ENCODE measurements around the gene CD8B2.

Gene CD8B2

DNA sequence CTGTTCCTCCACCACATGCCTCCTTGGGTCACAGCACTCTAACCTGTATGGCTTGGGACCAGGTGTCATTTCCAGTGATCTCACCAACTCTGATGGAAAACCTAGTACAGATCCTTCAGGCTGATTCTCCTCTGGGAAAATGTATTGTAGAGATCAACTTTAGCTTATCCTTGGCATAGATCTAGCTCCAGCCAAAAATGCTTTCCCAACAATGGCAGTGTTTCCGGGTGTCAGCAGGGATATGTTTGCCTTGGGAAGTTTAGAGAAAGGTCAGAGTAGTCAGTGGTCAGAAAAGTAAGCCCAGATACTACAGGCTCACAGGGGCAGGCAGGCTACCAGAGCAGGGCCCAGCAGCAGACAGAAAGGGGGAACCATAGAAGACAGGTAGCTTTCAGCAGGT lies 73.6 kb downstream of the CD8B2 start:
- Histone ChIP-seq H3F3A (ENCODE audit: insufficient read depth, low read length) (peaks cover 8% of the 10 kb centered on the region), H3K9ac (ENCODE audit: low read length) (no peak overlapping the region), H3K79me2 (ENCODE audit: low read length) (no peaks in the 10 kb centered on the region), H3K9me2 (replicated peaks; ENCODE audit: insufficient read depth, low read length) (no peaks in the 10 kb centered on the region), H3K4me1 (ENCODE audit: low read length) (peaks cover 18% of the 10 kb centered on the region), H2AFZ (ENCODE audit: low read length) (no peak overlapping the region), H4K20me1 (ENCODE audit: insufficient read depth, low read length) (no peaks in the 10 kb centered on the region), H3K27ac (ENCODE audit: low read length) (no peak overlapping the region), H3K4me3 (ENCODE audit: low read length) (no peak overlapping the region), H3K4me2 (ENCODE audit: low read depth, low read length) (no peak overlapping the region), H3K36me3 (replicated peaks; ENCODE audit: insufficient read depth, low read length) (no peaks in the 10 kb centered on the region), H3K9me3 (replicated peaks; ENCODE audit: insufficient read depth, low read length) (no peaks in the 10 kb centered on the region), H3K27me3 (replicated peaks; ENCODE audit: insufficient read depth, low read length) (no peaks in the 10 kb centered on the region)
- no peak for TF ChIP-seq EZH2 (optimal IDR thresholded peaks at IDR 0.05; ENCODE audit: low read depth, low read length)
- TF ChIP-seq, protein P1, sequence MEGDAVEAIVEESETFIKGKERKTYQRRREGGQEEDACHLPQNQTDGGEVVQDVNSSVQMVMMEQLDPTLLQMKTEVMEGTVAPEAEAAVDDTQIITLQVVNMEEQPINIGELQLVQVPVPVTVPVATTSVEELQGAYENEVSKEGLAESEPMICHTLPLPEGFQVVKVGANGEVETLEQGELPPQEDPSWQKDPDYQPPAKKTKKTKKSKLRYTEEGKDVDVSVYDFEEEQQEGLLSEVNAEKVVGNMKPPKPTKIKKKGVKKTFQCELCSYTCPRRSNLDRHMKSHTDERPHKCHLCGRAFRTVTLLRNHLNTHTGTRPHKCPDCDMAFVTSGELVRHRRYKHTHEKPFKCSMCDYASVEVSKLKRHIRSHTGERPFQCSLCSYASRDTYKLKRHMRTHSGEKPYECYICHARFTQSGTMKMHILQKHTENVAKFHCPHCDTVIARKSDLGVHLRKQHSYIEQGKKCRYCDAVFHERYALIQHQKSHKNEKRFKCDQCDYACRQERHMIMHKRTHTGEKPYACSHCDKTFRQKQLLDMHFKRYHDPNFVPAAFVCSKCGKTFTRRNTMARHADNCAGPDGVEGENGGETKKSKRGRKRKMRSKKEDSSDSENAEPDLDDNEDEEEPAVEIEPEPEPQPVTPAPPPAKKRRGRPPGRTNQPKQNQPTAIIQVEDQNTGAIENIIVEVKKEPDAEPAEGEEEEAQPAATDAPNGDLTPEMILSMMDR (IDR thresholded peaks at IDR 0.05; ENCODE audit: low read length): no peak
- no peak for TF ChIP-seq EZH2phosphoT487 (IDR thresholded peaks at IDR 0.05; ENCODE audit: low read length)
- DNase-seq: no peak

DNA sequence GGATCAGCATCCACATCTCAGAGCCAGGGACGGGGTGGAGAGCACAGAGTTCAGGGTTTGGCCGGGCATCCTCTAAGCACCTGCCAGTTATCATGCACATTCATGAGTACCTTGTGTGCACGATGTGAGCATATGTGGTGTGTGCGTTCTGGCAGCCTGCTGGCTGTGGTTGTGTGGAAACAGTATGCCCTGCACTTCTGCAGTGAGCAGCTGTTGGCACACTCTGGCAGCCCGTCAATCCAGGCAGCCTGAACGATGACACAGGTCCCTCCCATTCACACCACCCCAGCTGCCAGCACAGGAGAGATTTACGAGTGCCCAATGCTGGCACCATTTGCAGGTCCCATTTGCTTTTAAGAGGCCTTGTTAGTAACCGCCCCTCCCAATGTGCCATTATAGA lies 74.2 kb downstream of the CD8B2 start:
- H3K9me2 ChIP-seq (replicated peaks; ENCODE audit: insufficient read depth, low read length): no peaks in the 10 kb centered on the region
- H3K4me1 ChIP-seq (ENCODE audit: low read length): peaks cover 24% of the 10 kb centered on the region
- no peak for DNase-seq
- H2AFZ ChIP-seq (ENCODE audit: low read length): no peak overlapping the region
- no peak overlapping the region for H3K4me3 ChIP-seq (ENCODE audit: low read length)
- no peaks in the 10 kb centered on the region for H3K36me3 ChIP-seq (replicated peaks; ENCODE audit: insufficient read depth, low read length)
- no peaks in the 10 kb centered on the region for H3K79me2 ChIP-seq (ENCODE audit: low read length)
- H3K27ac ChIP-seq (ENCODE audit: low read length): no peak overlapping the region
- H3K4me2 ChIP-seq (ENCODE audit: low read depth, low read length): no peak overlapping the region
- no peak for TF ChIP-seq EZH2 (optimal IDR thresholded peaks at IDR 0.05; ENCODE audit: low read depth, low read length)
- TF ChIP-seq EZH2phosphoT487 (IDR thresholded peaks at IDR 0.05; ENCODE audit: low read length): no peak
- TF ChIP-seq, protein P1 (IDR thresholded peaks at IDR 0.05; ENCODE audit: low read length): no peak
- H3K27me3 ChIP-seq (replicated peaks; ENCODE audit: insufficient read depth, low read length): no peaks in the 10 kb centered on the region
- H3K9ac ChIP-seq (ENCODE audit: low read length): no peak overlapping the region
- H4K20me1 ChIP-seq (ENCODE audit: insufficient read depth, low read length): no peaks in the 10 kb centered on the region
- no peaks in the 10 kb centered on the region for H3K9me3 ChIP-seq (replicated peaks; ENCODE audit: insufficient read depth, low read length)
- peaks cover 13% of the 10 kb centered on the region for H3F3A ChIP-seq (ENCODE audit: insufficient read depth, low read length)

DNA sequence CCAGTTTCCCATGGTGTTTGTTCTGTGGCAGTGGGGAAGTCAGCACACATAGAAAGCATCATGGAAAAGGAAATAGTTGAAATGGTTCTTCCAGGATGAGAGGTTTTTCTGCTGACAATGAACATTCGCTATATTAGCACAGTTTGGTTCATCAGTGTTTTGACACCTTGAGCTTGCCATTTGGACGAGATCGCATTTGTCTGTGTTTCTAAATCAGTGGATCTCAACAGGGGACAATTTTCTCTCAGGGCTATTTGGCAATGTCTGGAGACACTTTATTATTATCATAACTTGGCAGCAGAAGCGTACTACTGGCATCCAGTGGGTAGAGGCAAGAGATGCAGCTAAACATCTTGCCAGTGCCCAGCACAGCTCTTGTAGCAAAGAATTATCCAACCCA lies 74.6 kb downstream of the CD8B2 start:
- H3K79me2 ChIP-seq (ENCODE audit: low read length): no peaks in the 10 kb centered on the region
- no peak overlapping the region for H3K4me3 ChIP-seq (ENCODE audit: low read length)
- H3K27me3 ChIP-seq (replicated peaks; ENCODE audit: insufficient read depth, low read length): no peaks in the 10 kb centered on the region
- H3F3A ChIP-seq (ENCODE audit: insufficient read depth, low read length): peaks cover 13% of the 10 kb centered on the region
- H3K4me1 ChIP-seq (ENCODE audit: low read length): peaks cover 26% of the 10 kb centered on the region
- DNase-seq: no peak
- no peak overlapping the region for H3K9ac ChIP-seq (ENCODE audit: low read length)
- no peak overlapping the region for H2AFZ ChIP-seq (ENCODE audit: low read length)
- H3K36me3 ChIP-seq (replicated peaks; ENCODE audit: insufficient read depth, low read length): no peaks in the 10 kb centered on the region
- H3K9me3 ChIP-seq (replicated peaks; ENCODE audit: insufficient read depth, low read length): no peaks in the 10 kb centered on the region
- TF ChIP-seq EZH2 (optimal IDR thresholded peaks at IDR 0.05; ENCODE audit: low read depth, low read length): no peak
- no peak for TF ChIP-seq EZH2phosphoT487 (IDR thresholded peaks at IDR 0.05; ENCODE audit: low read length)
- TF ChIP-seq, protein P1 (IDR thresholded peaks at IDR 0.05; ENCODE audit: low read length): no peak
- no peaks in the 10 kb centered on the region for H4K20me1 ChIP-seq (ENCODE audit: insufficient read depth, low read length)
- H3K4me2 ChIP-seq (ENCODE audit: low read depth, low read length): no peak overlapping the region
- no peaks in the 10 kb centered on the region for H3K9me2 ChIP-seq (replicated peaks; ENCODE audit: insufficient read depth, low read length)
- no peak overlapping the region for H3K27ac ChIP-seq (ENCODE audit: low read length)

Measured in MM.1S (cell line).